Measurements from ENCODE around the gene TIMM13.
"Not testable (repeated sequence)": the region's sequence is repeated elsewhere in the genome, so short reads cannot be mapped to it uniquely, and the experiment has no call there.

Gene TIMM13

GRCh38 chr19:2431318-2432055 is 4.1 kb upstream of the TIMM13 start:
- no peak for DNase-seq (ENCODE audit: low read depth)

- DNase-seq (ENCODE audit: low read depth): no peak
Observed at GRCh38 chr19:2429917-2430535, 2.6 kb upstream of the TIMM13 start.

GRCh38 chr19:2428756-2429711 is 1.6 kb upstream of the TIMM13 start:
- DNase-seq (ENCODE audit: low read depth): no peak

GRCh38 chr19:2428321-2428690 is 920 bp upstream of the TIMM13 start:
- no peak for DNase-seq (ENCODE audit: low read depth)

- peak; percentile 21 for DNase-seq (ENCODE audit: low read depth)
Observed at GRCh38 chr19:2426611-2427428, 566 bp downstream of the TIMM13 start.

GRCh38 chr19:2425622-2426581 is 1.5 kb downstream of the TIMM13 start:
- no peak for DNase-seq (ENCODE audit: low read depth)

GRCh38 chr19:2424686-2425621 is 2.4 kb downstream of the TIMM13 start:
- no peak for DNase-seq (ENCODE audit: low read depth)

GRCh38 chr19:2423915-2424685 is 3.3 kb downstream of the TIMM13 start:
- no peak for DNase-seq (ENCODE audit: low read depth)

GRCh38 chr19:2423071-2423914 is 4.1 kb downstream of the TIMM13 start:
- no peak for DNase-seq (ENCODE audit: low read depth)

- DNase-seq (ENCODE audit: low read depth): no peak
Observed at GRCh38 chr19:2421581-2422306, 5.6 kb downstream of the TIMM13 start.

GRCh38 chr19:2420490-2420889 is 6.9 kb downstream of the TIMM13 start:
- DNase-seq (ENCODE audit: low read depth): no peak

- DNase-seq (ENCODE audit: low read depth): no peak
Observed at GRCh38 chr19:2419754-2420153, 7.6 kb downstream of the TIMM13 start.

GRCh38 chr19:2417881-2418406 is 9.4 kb downstream of the TIMM13 start:
- no peak for DNase-seq (ENCODE audit: low read depth)

GRCh38 chr19:2417436-2417835 is 9.9 kb downstream of the TIMM13 start:
- DNase-seq (ENCODE audit: low read depth): not testable (repeated sequence)

- DNase-seq (ENCODE audit: low read depth): no peak
Observed at GRCh38 chr19:2416321-2417097, 10.9 kb downstream of the TIMM13 start.

GRCh38 chr19:2415973-2416319 is 11.4 kb downstream of the TIMM13 start:
- DNase-seq (ENCODE audit: low read depth): no peak
